IMR-90 (cell line): ENCODE results near the gene GAL. TPM values are rescaled to one million over a fixed set of nuclear protein-coding genes. Genes with fewer than 3 reads are reported as not detected.
A peak's percentile ranks its signal among the peaks of the same experiment; 100 is the strongest.

Experiments used
- ATAC-seq: fragments of 200-7000 bp; cut with Tn5 transposase; 2 replicates; pipeline ENCODE4 v1.9.1; 2020; ENCODE audit warnings: low read depth, mild to moderate bottlenecking, moderate library complexity
- BruUV-seq: library from RNA; stranded (reverse); fragments of 400-500 nt; replicated peaks from 2 replicates; lab custom pipeline; 2021; lab: Mats Ljungman, UMichigan
- CTCF ChIA-PET: fragments of 300-600 bp; formaldehyde crosslinking; extraction: SDS; loops from one replicate; lab custom pipeline; 2021; ENCODE audit warnings: antibody characterized with exemption; lab: Yijun Ruan, JAX
- POLR2A ChIA-PET: fragments of 300-600 bp; sonication (Branson Sonifier 250); formaldehyde crosslinking; loops from one replicate; lab custom pipeline; 2022; ENCODE audit warnings: antibody characterized with exemption; ENCODE audit not compliant: unreplicated experiment; lab: Charles Lee
- DNase-seq: peaks from one replicate; pipeline ENCODE4 v3.0.0; 2013
- H2AFZ ChIP-seq: replicated peaks from 2 replicates; pipeline ENCODE3; 2013; ENCODE audit warnings: low read length, mild to moderate bottlenecking; ENCODE audit not compliant: poor library complexity
- H2AK5ac ChIP-seq: 2 replicates; pipeline ENCODE4 v1.6.1; 2013; ENCODE audit warnings: low read depth, low read length, inconsistent platforms
- H2AK9ac ChIP-seq: replicated peaks from 2 replicates; pipeline ENCODE3; 2013; ENCODE audit warnings: mild to moderate bottlenecking, low read depth, low read length, moderate library complexity; ENCODE audit not compliant: poor library complexity
- H2BK120ac ChIP-seq: 2 replicates; pipeline ENCODE4 v1.6.1; 2013; ENCODE audit warnings: low read depth, low read length, inconsistent platforms
- H2BK15ac ChIP-seq: 3 replicates; pipeline ENCODE4 v1.6.1; 2013; ENCODE audit warnings: low read depth, low read length, inconsistent platforms
- H2BK20ac ChIP-seq: 2 replicates; pipeline ENCODE4 v1.6.1; 2013; ENCODE audit warnings: low read depth, mild to moderate bottlenecking, inconsistent platforms, low read length, moderate library complexity
- H2BK5ac ChIP-seq: 2 replicates; pipeline ENCODE4 v1.6.1; 2013; ENCODE audit warnings: mild to moderate bottlenecking, low read depth, low read length, inconsistent platforms; ENCODE audit not compliant: poor library complexity, severe bottlenecking
- H3K14ac ChIP-seq: replicated peaks from 2 replicates; pipeline ENCODE4 v1.6.1; 2013; ENCODE audit warnings: low read depth, low read length, inconsistent platforms
- H3K18ac ChIP-seq: 2 replicates; pipeline ENCODE4 v1.6.1; 2013; ENCODE audit warnings: low read depth, low read length, control low read depth
- H3K23ac ChIP-seq: 2 replicates; pipeline ENCODE4 v1.6.1; 2013; ENCODE audit warnings: low read depth, low read length, inconsistent platforms
- H3K27ac ChIP-seq: 2 replicates; pipeline ENCODE4 v1.5.1; 2013; ENCODE audit warnings: mild to moderate bottlenecking, control low read depth, low read length; ENCODE audit not compliant: insufficient read depth
- H3K27me3 ChIP-seq: 2 replicates; pipeline ENCODE4 v1.6.1; 2013; ENCODE audit warnings: low read length; ENCODE audit not compliant: control insufficient read depth, insufficient read depth
- H3K36me3 ChIP-seq: 2 replicates; pipeline ENCODE4 v1.6.1; 2013; ENCODE audit warnings: low read length, mixed read lengths; ENCODE audit not compliant: control insufficient read depth, insufficient read depth
- H3K4ac ChIP-seq: 2 replicates; pipeline ENCODE4 v1.6.1; 2013; ENCODE audit warnings: low read depth, low read length, inconsistent platforms
- H3K4me1 ChIP-seq: 2 replicates; pipeline ENCODE4 v1.6.1; 2013; ENCODE audit warnings: low read length, mixed read lengths; ENCODE audit not compliant: control insufficient read depth, insufficient read depth
- H3K4me2 ChIP-seq: 2 replicates; pipeline ENCODE4 v1.6.1; 2013; ENCODE audit warnings: low read depth, mild to moderate bottlenecking, control low read depth, low read length, moderate library complexity
- H3K4me3 ChIP-seq: 2 replicates; pipeline ENCODE4 v1.5.1; 2013; ENCODE audit warnings: low read depth, mild to moderate bottlenecking, control low read depth, low read length, moderate library complexity; ENCODE audit not compliant: insufficient read depth
- H3K56ac ChIP-seq: 2 replicates; pipeline ENCODE4 v1.6.1; 2013; ENCODE audit warnings: low read length, inconsistent platforms; ENCODE audit not compliant: insufficient read depth; ENCODE audit errors: extremely low read depth
- H3K79me1 ChIP-seq, 2 experiments: 2 replicates each; pipeline ENCODE4 v1.6.1; 2013; ENCODE audit warnings: low read length in 2 of 2, inconsistent platforms in 1 of 2, low read depth in 1 of 2
- H3K9ac ChIP-seq: 2 replicates; pipeline ENCODE4 v1.6.1; 2013; ENCODE audit warnings: low read depth, low read length, control low read depth
- H3K9me1 ChIP-seq: 2 replicates; pipeline ENCODE4 v1.6.1; 2013; ENCODE audit warnings: low read length, inconsistent platforms; ENCODE audit not compliant: insufficient read depth
- H3K9me3 ChIP-seq: 2 replicates; pipeline ENCODE4 v1.6.1; 2013; ENCODE audit warnings: low read length; ENCODE audit not compliant: control insufficient read depth, insufficient read depth
- H4K20me1 ChIP-seq: 2 replicates; pipeline ENCODE4 v1.6.1; 2013; ENCODE audit warnings: low read length, inconsistent platforms; ENCODE audit not compliant: insufficient read depth
- H4K5ac ChIP-seq: 2 replicates; pipeline ENCODE4 v1.6.1; 2013; ENCODE audit warnings: mild to moderate bottlenecking, low read depth, low read length, control low read depth
- H4K8ac ChIP-seq, 2 experiments: 2 replicates each; pipeline ENCODE4 v1.6.1; 2013; ENCODE audit warnings: low read depth in 2 of 2, low read length in 2 of 2, control low read depth in 1 of 2, inconsistent platforms in 1 of 2
- H4K91ac ChIP-seq: 2 replicates; pipeline ENCODE4 v1.6.1; 2013; ENCODE audit warnings: low read depth, low read length, inconsistent platforms; ENCODE audit not compliant: insufficient read depth
- BHLHE40 ChIP-seq: fragments of 150-350 bp; IDR thresholded peaks from 2 replicates; pipeline ENCODE4 v1.6.1; 2016; ENCODE audit warnings: mild to moderate bottlenecking, low read depth, low read length
- CEBPB ChIP-seq: IDR thresholded peaks from 2 replicates; pipeline ENCODE4 v1.6.1; 2012; ENCODE audit warnings: low read depth, low read length, improper control_type of control experiment
- CHD1 ChIP-seq: IDR thresholded peaks from 2 replicates; pipeline ENCODE4 v1.6.1; 2012; ENCODE audit warnings: low read depth, low read length, improper control_type of control experiment
- FOS ChIP-seq: fragments of 150-350 bp; IDR thresholded peaks from 2 replicates; pipeline ENCODE4 v1.6.1; 2016; ENCODE audit warnings: low read depth, low read length
- MAFK ChIP-seq: IDR thresholded peaks from 2 replicates; pipeline ENCODE4 v1.6.1; 2012; ENCODE audit warnings: low read depth, low read length, improper control_type of control experiment
- MAZ ChIP-seq: IDR thresholded peaks from 2 replicates; pipeline ENCODE4 v1.6.1; 2012; ENCODE audit warnings: low read depth, mild to moderate bottlenecking, low read length, improper control_type of control experiment, moderate library complexity, borderline replicate concordance
- MXI1 ChIP-seq: IDR thresholded peaks from 2 replicates; pipeline ENCODE4 v1.6.1; 2012; ENCODE audit warnings: low read depth, mild to moderate bottlenecking, low read length, moderate library complexity, borderline replicate concordance
- NFE2L2 ChIP-seq: fragments of 150-350 bp; IDR thresholded peaks from 2 replicates; pipeline ENCODE4 v1.6.1; 2016; ENCODE audit warnings: low read depth, mild to moderate bottlenecking, low read length
- POLR2A ChIP-seq: IDR thresholded peaks from 2 replicates; pipeline ENCODE4 v1.6.1; 2012; ENCODE audit warnings: mild to moderate bottlenecking, low read depth, low read length
- RAD21 ChIP-seq: IDR thresholded peaks from 2 replicates; pipeline ENCODE4 v1.6.1; 2012; ENCODE audit warnings: low read length, improper control_type of control experiment
- RCOR1 ChIP-seq: IDR thresholded peaks from 2 replicates; pipeline ENCODE4 v1.6.1; 2012; ENCODE audit warnings: mild to moderate bottlenecking, low read length, improper control_type of control experiment; ENCODE audit not compliant: insufficient replicate concordance
- RFX5 ChIP-seq: IDR thresholded peaks from 2 replicates; pipeline ENCODE4 v1.8.0; 2012; ENCODE audit warnings: low read depth, mild to moderate bottlenecking, low read length, moderate library complexity
- SMC3 ChIP-seq: fragments of 150-350 bp; IDR thresholded peaks from 2 replicates; pipeline ENCODE4 v1.6.1; 2016; ENCODE audit warnings: low read depth, mild to moderate bottlenecking, antibody characterized with exemption, low read length, moderate library complexity
- WGBS, 2 experiments: methylation state at CpG; one replicate each; pipeline versions ENCODE4 v1.1.5 to v1.1.7; 2013; ENCODE audit warnings: missing lambda C conversion rate in 2 of 2; ENCODE audit not compliant: insufficient read length in 1 of 2; ENCODE audit errors: extremely low coverage in 2 of 2; 5-methylcytosine and 5-hydroxymethylcytosine counted together
- dilution Hi-C: fragments of 300-500 bp; cut with HindIII; formaldehyde crosslinking; loops from one replicate; pipeline ENCODE4 v1.14.3; 2018; ENCODE audit warnings: low sequenced_read_pairs; ENCODE audit not compliant: unreplicated experiment
- in situ Hi-C: fragments of 300-500 bp; cut with MboI; formaldehyde crosslinking; loops from 3 replicates; pipeline ENCODE4 v1.14.3; 2019; ENCODE audit warnings: low sequenced_read_pairs, inconsistent platforms, mixed read lengths
- intact Hi-C: fragments of 100-400 bp; cut with micrococcal nuclease; formaldehyde crosslinking; loops from 2 replicates; pipeline ENCODE4 v1.10.0; 2022
- polyA plus RNA-seq, 3 experiments: library from polyadenylated mRNA; depleted of rRNA; stranded (reverse); fragments of >200 nt; gene quantifications; 2 replicates each; pipeline ENCODE4 v1.2.3, GENCODE V29; 2012; ENCODE audit warnings: low replicate concordance in 1 of 3
- total RNA-seq: library from RNA; depleted of rRNA; stranded (reverse); fragments of >200 nt; gene quantifications from 2 replicates; pipeline ENCODE4 v1.2.3, GENCODE V29; 2012
- TF ChIP-seq, protein P1 (sequence below): fragments of 150-350 bp; IDR thresholded peaks from 2 replicates; pipeline ENCODE4 v1.6.1; 2016; ENCODE audit warnings: low read depth, mild to moderate bottlenecking, low read length, moderate library complexity, borderline replicate concordance
- TF ChIP-seq, protein P2 (sequence below): conservative IDR thresholded peaks from 2 replicates; pipeline ENCODE4 v1.5.1; 2012; ENCODE audit warnings: mild to moderate bottlenecking, low read depth, low read length, improper control_type of control experiment
- TF ChIP-seq, protein P3 (sequence below): fragments of 150-350 bp; IDR thresholded peaks from 2 replicates; pipeline ENCODE4 v1.6.1; 2017; ENCODE audit warnings: mild to moderate bottlenecking, antibody characterized with exemption, low read length, low read depth

GAL gene
- total and polyA plus RNA-seq, 2 of the 4 experiments (the other 2 are of a cell fraction), result 2.0 TPM; not detected in 1

DNA sequence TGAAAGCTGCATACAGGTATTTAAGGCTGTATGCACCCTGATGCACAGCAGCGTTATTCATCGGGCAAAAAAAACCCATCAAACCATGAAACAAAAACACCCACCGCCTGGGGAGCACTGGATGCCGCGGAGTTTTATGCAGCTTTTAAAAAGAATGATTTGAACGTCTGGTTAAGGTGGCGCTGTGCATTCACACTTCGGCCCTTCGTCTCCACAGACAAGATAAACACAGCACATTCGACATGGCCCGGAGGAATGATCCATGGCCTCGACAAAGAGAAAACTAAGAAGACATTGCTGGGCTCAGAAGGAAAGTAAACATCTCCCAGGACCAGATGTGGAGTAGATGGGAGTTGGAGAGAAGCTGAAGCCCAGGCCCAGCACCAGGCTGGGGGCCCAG lies 40.8 kb upstream of the GAL start:
- peak; percentile 21 for DNase-seq
- no peaks in the 10 kb centered on the region for H4K20me1 ChIP-seq
- no peak overlapping the region for H3K23ac ChIP-seq
- in situ Hi-C loops, result no loop called here
- H2BK15ac ChIP-seq, result no peak overlapping the region
- no peak overlapping the region for H3K14ac ChIP-seq
- intact Hi-C loops, result no loop called here
- ChIA-PET POLR2A (no interaction called here), CTCF (interaction anchor here (0.5 to 0.9 kb wide), 2 partner anchors 33 to 466 kb away, joined by 3 read pairs; no protein-coding TSS in a partner anchor)
- H3K4me1 ChIP-seq, result no peaks in the 10 kb centered on the region
- no peak overlapping the region for H4K8ac ChIP-seq
- no peak overlapping the region for H3K27ac ChIP-seq
- no peak overlapping the region for H3K4ac ChIP-seq
- H3K9me1 ChIP-seq, result no peaks in the 10 kb centered on the region
- H2AK5ac ChIP-seq, result no peak overlapping the region
- TF ChIP-seq CEBPB (no peak), RAD21 (peak; percentile 25; the same call in 1 of the 2 replicates), MAZ (no peak), POLR2A (no peak), MAFK (no peak), RFX5 (no peak), SMC3 (no peak), BHLHE40 (no peak), FOS (no peak), RCOR1 (no peak), MXI1 (no peak), CHD1 (no peak), NFE2L2 (no peak)
- TF ChIP-seq, protein P1, sequence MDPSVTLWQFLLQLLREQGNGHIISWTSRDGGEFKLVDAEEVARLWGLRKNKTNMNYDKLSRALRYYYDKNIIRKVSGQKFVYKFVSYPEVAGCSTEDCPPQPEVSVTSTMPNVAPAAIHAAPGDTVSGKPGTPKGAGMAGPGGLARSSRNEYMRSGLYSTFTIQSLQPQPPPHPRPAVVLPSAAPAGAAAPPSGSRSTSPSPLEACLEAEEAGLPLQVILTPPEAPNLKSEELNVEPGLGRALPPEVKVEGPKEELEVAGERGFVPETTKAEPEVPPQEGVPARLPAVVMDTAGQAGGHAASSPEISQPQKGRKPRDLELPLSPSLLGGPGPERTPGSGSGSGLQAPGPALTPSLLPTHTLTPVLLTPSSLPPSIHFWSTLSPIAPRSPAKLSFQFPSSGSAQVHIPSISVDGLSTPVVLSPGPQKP, result no peak
- TF ChIP-seq, protein P2, sequence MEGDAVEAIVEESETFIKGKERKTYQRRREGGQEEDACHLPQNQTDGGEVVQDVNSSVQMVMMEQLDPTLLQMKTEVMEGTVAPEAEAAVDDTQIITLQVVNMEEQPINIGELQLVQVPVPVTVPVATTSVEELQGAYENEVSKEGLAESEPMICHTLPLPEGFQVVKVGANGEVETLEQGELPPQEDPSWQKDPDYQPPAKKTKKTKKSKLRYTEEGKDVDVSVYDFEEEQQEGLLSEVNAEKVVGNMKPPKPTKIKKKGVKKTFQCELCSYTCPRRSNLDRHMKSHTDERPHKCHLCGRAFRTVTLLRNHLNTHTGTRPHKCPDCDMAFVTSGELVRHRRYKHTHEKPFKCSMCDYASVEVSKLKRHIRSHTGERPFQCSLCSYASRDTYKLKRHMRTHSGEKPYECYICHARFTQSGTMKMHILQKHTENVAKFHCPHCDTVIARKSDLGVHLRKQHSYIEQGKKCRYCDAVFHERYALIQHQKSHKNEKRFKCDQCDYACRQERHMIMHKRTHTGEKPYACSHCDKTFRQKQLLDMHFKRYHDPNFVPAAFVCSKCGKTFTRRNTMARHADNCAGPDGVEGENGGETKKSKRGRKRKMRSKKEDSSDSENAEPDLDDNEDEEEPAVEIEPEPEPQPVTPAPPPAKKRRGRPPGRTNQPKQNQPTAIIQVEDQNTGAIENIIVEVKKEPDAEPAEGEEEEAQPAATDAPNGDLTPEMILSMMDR, result 0 out of 2 replicates have a peak, but pooled peaks have one; percentile 22
- TF ChIP-seq, protein P3, sequence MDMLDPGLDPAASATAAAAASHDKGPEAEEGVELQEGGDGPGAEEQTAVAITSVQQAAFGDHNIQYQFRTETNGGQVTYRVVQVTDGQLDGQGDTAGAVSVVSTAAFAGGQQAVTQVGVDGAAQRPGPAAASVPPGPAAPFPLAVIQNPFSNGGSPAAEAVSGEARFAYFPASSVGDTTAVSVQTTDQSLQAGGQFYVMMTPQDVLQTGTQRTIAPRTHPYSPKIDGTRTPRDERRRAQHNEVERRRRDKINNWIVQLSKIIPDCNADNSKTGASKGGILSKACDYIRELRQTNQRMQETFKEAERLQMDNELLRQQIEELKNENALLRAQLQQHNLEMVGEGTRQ, result no peak
- H3K9me3 ChIP-seq, result peaks cover 12% of the 10 kb centered on the region
- no peak overlapping the region for H3K4me3 ChIP-seq
- no peak overlapping the region for H3K9ac ChIP-seq
- H4K91ac ChIP-seq, result no peak overlapping the region
- dilution Hi-C loops, result no loop called here
- BruUV-seq, result no TSS peak
- no peak overlapping the region for H4K5ac ChIP-seq
- H3K4me2 ChIP-seq, result no peak overlapping the region
- H2BK120ac ChIP-seq, result no peak overlapping the region
- WGBS, 2 experiments, result no CpG with 5 or more reads among the region's 12 CpGs
- H3K56ac ChIP-seq, result no peak overlapping the region
- no peak overlapping the region for H2BK20ac ChIP-seq
- peak; percentile 64; the same call in 1 of the 2 replicates for ATAC-seq
- no peak overlapping the region for H2BK5ac ChIP-seq
- H3K36me3 ChIP-seq, result no peaks in the 10 kb centered on the region
- H3K18ac ChIP-seq, result no peak overlapping the region
- H3K27me3 ChIP-seq, result peaks cover 40% of the 10 kb centered on the region
- peak overlapping the region; percentile 11 for H2AFZ ChIP-seq
- H2AK9ac ChIP-seq, result no peak overlapping the region
- H3K79me1 ChIP-seq, result no peaks in the 10 kb centered on the region
